H1 (cell line): ENCODE measurements around the gene MACF1. TPM values are rescaled to one million over a fixed set of nuclear protein-coding genes. Genes with fewer than 3 reads are reported as not detected.
A peak's percentile ranks its signal among the peaks of the same experiment; 100 is the strongest.

ENCODE experiments used
- JUND ChIP-seq: IDR thresholded peaks from 2 replicates; pipeline ENCODE4 v1.6.1; 2011; ENCODE audit warnings: mild to moderate bottlenecking, improper control_type of control experiment, low read length
- SIN3A ChIP-seq, 2 experiments: IDR thresholded peaks in 1 of 2; conservative IDR thresholded peaks in 1 of 2; 2 replicates each; pipeline ENCODE4 v1.6.1; 2011 to 2012; ENCODE audit warnings: low read length in 2 of 2, improper control_type of control experiment in 1 of 2, low read depth in 1 of 2, mild to moderate bottlenecking in 1 of 2
- SP1 ChIP-seq: IDR thresholded peaks from 2 replicates; pipeline ENCODE4 v1.6.1; 2011; ENCODE audit warnings: low read depth, low read length
- SUZ12 ChIP-seq: fragments of 200-600 bp; sonication (generic); IDR thresholded peaks from 2 replicates; pipeline ENCODE4 v1.6.1; 2012; ENCODE audit warnings: mild to moderate bottlenecking, inconsistent platforms, low read length, moderate library complexity, mixed read lengths
- TAF1 ChIP-seq: IDR thresholded peaks from 2 replicates; pipeline ENCODE4 v1.6.1; 2011; ENCODE audit warnings: mild to moderate bottlenecking, low read depth, low read length
- TAF7 ChIP-seq: optimal IDR thresholded peaks from 2 replicates; pipeline ENCODE3; 2011; ENCODE audit warnings: low read depth, mild to moderate bottlenecking, inconsistent platforms, low read length, moderate library complexity, borderline replicate concordance
- TBP ChIP-seq: IDR thresholded peaks from 2 replicates; pipeline ENCODE4 v1.6.1; 2011; ENCODE audit warnings: low read depth, low read length, improper control_type of control experiment
- polyA plus RNA-seq, 7 experiments: library from polyadenylated mRNA; depleted of rRNA in 3 of 7; stranded (reverse) in 5 of 7; unstranded in 2 of 7; fragments of >200 nt in 5 of 7; fragments of 200-250 nt in 2 of 7; gene quantifications; 1 replicate in 5 of 7; 2 replicates in 1 of 7; 4 replicates in 1 of 7; pipeline versions ENCODE4 v1.2.1 to v1.2.3, GENCODE V29; 2011 to 2013; ENCODE audit warnings: missing spikeins in 2 of 7, mixed read lengths in 2 of 7
- total RNA-seq: library from RNA; stranded (reverse); fragmentation: NEBNext Ultra II Directional; extraction: Animal tissue kit (Norgen Biotek cat#: 25700); gene quantifications from 2 replicates; pipeline ENCODE4 v1.2.1, GENCODE V29; 2021

Gene MACF1
- total and polyA plus RNA-seq, 2 of the 8 experiments (the other 6 are each of a cell fraction or from before 2014, with no cell fraction given), result 59.8 to 285 TPM

DNA sequence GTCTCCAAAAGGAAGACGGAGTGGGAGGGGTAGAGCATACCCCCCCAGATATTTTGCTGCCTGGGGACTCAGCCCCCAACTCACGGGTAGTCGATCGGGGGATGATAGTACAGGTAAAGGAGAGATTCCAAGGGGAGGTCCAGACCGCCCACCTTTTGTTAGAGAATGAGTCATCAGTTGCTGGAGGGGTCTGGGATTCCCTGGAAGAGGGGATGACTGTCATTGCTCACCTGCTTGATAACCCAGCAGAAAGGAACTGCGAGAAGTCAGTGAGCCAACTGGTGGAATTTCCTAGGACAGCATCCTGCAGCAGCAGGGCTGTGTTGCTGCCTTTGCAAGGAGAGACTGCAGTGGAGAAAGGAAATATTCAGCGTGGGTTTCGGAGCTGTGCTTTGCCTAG lies 64.4 kb downstream of the MACF1 start (continued):
- TF ChIP-seq TBP (peak; percentile 31; the same call in 1 of the 2 replicates), TAF1 (peak; percentile 51; the same call in 1 of the 2 replicates), SIN3A (conservative IDR thresholded peaks at IDR 0.05 in 1 of 2, IDR thresholded peaks at IDR 0.05 in 1 of 2; ENCODE audit: low read depth in 1 of 2, low read length in 2 of 2) (peak; percentile 53 to 75; a peak in 1 of 4 replicates), SP1 (peak; percentile 33; the same call in 1 of the 2 replicates), JUND (peak; percentile 91), TAF7 (no peak), SUZ12 (no peak)
